ENCODE data around the gene CCDC102A.

GRCh38 chr16:57522960-57523359, 13.4 kb downstream of the CCDC102A start:
- TF ChIP-seq CTCF (IDR thresholded peaks at IDR 0.05 in 4 of 5, conservative IDR thresholded peaks at IDR 0.05 in 1 of 5) (no peak), POLR2A (IDR thresholded peaks at IDR 0.05) (no peak)

Data from gastrocnemius medialis (tissue), 4 donors.